HG03159 (cell line): Measurements from ENCODE around the gene NEK1.
"Not testable (repeated sequence)": the region's sequence is repeated elsewhere in the genome, so short reads cannot be mapped to it uniquely, and the experiment has no call there.

ENCODE experiments used
- ATAC-seq: cut with Tn5 transposase; IDR thresholded peaks from one replicate; pipeline ENCODE4 v1.9.1; 2021; ENCODE audit warnings: mild to moderate bottlenecking, moderate library complexity; ENCODE audit not compliant: unreplicated experiment

NEK1 gene

DNA sequence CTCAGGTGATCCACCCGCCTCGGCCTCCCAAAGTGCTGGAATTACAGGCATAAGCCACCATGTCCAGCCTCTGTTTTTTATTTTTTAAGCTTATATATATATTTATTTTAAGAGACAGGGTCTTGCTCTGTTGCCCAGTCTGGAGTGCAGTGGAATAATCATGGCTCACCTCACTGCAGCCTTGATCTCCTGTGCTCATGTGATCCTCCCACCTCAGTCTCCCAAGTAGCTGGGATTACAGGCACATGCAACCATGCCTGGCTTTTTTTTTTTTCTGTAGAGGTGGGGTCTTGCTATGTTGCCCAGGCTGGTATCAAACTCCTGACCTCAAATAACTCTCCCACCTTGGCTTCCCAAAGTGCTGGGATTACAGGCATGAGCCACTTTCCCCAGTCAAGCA lies 184.7 kb downstream of the NEK1 start:
- ATAC-seq, result not testable (repeated sequence)

GRCh38 chr4:169420291-169420690 lies 192.1 kb downstream of the NEK1 start:
- no peak for ATAC-seq

- ATAC-seq, result no peak
Observed at GRCh38 chr4:169418846-169419245, 193.5 kb downstream of the NEK1 start.

- no peak for ATAC-seq
Observed at GRCh38 chr4:169417629-169418282, 194.6 kb downstream of the NEK1 start.

DNA sequence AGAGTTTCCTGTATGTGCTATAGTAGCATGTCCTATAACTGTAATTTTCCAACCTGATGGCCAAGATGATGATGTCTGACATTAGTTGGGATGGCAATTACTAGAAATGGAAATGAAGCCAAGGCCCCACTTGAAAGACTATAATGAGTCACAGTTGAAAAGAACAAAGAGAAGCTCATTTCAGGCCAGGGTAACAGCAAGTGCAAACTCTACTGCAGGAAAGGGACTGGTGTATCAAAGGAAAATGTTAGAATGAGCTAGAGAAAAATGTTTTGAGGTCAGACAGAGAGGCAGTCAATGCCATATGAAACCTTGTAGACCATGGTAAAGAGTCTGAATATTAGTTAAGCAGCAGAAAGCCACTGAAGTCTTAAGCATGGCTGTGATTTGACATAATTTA lies 195.4 kb downstream of the NEK1 start:
- ATAC-seq, result no peak

DNA sequence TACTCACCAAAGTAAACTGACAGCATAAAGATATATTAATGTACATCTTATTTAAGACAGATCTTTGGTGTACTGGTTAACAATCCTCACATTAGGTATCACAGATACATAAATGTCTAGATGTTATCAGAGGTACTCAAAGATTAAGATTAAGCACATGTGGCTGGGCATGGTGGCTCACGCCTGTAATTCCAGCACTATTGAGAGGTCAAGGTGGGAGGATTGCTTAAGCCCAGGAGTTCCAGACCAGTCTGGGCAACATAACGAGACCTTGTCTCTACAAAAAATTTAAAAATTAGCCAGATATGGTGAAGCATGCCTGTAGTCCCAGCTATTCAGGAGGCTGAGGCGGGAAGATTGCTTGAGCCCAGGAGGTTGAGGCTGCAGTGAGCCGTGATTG lies 195.9 kb downstream of the NEK1 start:
- ATAC-seq, result no peak

DNA sequence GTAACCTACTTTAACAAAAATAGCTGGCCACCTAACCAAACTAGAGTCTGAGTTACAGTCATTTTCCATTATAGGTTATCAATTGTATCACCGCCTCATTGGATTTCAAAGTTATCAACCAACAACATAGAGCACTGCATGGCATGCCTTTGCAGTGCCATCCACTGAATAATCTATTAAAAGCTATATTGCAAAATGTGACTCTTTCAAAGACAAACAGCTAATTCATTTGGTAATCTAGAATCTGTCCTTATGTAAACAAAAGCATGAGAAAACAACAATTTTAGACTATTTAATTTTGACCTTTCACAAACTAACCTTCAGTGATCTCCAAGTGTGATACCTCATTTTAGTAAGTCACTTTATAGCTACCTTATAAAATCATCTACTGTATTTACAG lies 197.5 kb downstream of the NEK1 start:
- no peak for ATAC-seq

GRCh38 chr4:169412046-169412445 lies 200.3 kb downstream of the NEK1 start:
- ATAC-seq, result no peak

GRCh38 chr4:169410839-169411770 lies 201.3 kb downstream of the NEK1 start:
- peak; percentile 97 for ATAC-seq

DNA sequence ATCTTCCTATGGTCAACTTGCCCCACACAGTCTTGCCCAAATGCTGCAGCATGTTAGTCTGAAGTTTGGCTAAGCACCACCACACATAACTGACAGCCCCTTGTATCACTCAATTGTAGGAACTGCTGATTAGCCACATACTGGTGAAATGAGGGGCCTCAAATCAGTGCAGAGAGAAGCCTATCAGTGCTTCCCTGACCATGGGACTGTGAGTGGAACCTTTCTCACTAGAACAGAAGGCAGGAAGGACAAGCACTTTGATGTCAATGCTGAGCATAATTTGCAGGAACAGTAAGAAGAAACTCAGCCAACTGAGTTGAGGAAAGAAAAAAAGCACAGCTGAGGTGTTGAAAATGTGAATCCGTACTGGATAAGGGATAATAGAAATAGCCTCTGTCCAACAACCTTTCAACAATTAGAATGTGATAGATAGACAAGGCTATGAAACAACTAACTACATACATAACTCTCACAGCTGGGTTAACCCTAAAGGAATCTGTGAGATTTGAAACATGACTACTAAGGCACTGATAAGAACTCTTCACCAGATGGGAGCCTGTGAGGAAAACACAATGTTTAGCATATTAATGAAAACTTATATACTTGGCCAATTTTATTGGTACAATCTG lies 205.1 kb downstream of the NEK1 start:
- ATAC-seq, result no peak

DNA sequence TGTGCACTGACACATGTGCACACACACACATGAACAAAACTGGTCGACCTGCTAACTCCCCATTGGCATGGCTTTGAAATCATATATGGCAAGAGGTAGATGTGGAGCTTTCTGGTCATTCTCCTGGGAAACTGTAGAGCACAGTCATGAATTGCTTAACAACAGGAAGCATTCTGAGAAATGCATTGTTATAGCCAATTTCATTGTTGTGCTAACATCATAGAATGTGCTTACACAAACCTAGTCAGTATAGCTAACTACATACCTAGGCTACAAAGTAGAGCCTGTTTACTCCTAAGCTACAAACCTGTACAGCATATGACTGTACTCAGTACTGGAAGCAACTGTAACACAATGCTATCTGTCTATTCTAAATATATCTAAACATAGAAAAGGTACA lies 207.4 kb downstream of the NEK1 start:
- ATAC-seq, result no peak

- ATAC-seq, result peak; percentile 20
Observed at GRCh38 chr4:169400832-169401231, 211.6 kb downstream of the NEK1 start.

GRCh38 chr4:169399976-169400767 lies 212.2 kb downstream of the NEK1 start:
- peak; percentile 65 for ATAC-seq

DNA sequence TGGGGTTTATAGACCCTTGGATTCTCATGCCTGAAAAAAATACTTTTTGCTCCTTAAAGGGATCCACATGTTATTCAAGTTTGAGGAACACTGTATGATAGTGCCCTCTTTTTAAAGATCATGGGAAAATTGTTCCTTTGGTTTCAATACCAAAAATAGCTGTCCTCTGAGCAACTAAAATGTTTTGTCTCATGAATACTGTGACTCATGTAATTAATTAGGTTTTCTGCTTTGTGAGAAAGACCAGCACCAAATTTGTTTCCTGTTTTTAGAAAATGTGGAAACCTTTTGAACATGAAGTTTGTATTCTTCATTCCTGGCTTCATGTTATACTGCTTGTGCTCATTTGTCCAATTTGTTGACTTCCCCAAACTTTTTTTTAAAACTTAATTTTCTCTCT lies 214.1 kb downstream of the NEK1 start:
- no peak for ATAC-seq

- no peak for ATAC-seq
Observed at GRCh38 chr4:169397762-169398161, 214.6 kb downstream of the NEK1 start.

GRCh38 chr4:169385376-169385775 lies 227.0 kb downstream of the NEK1 start:
- no peak for ATAC-seq

GRCh38 chr4:169384779-169385178 lies 227.6 kb downstream of the NEK1 start:
- no peak for ATAC-seq

GRCh38 chr4:169383724-169384123 lies 228.7 kb downstream of the NEK1 start:
- no peak for ATAC-seq

DNA sequence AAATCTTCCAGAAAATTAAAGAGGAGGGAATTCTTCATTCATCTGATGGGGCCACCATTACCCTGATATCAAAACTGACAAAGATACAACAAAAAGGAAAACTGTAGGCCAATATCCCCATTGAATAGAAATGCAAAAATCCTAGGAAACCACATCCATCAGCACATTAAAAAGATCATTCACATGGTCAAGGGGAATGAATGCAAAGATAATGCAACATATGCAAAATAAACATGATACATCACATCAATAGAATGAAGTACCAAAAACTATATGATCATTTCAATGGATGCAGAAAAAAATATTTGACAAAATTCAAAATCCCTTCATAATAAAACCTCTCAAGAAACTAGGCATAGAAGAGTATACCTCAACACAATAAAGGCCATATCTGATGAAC lies 232.7 kb downstream of the NEK1 start:
- no peak for ATAC-seq

- no peak for ATAC-seq
Observed at GRCh38 chr4:169377367-169377766, 235.0 kb downstream of the NEK1 start.

DNA sequence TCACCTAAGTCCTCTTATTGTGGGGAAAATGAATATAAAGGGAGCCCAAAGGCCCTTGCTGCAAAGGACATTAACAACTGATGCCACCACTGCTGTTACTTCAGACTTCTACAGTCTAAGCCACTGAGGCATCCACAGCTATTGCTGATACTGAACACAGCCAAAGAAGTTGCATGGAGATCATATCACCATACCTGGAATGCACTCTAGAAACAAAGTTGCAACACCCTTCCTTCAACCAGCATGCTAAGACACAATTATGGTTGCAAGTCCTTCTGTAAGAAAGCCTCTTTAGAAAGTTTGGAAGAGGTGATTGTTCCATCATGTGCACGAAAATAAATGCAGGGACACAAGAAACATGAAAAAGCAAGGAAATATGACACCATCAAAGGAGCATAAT lies 236.0 kb downstream of the NEK1 start:
- ATAC-seq, result no peak
